ENCODE measurements around the gene NRG3.

DNA sequence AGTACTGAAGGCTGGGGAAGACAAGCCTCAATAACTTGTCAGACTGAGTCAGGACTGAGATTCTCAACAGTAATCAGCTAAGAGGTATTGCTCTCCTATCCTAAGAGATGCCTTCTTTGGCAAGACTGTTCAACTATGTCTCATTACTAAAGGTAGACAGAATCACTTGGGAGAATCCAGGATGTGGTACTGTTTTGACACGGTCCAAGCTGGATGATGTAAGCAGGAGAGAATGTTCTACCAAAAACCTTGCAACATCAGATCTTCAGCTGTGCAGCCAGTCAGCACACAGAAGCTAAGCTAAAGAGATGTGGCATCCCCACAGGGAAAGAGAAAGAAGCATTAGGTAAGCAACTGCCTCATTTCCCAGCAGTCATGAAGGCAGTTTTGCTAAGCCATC lies 391.4 kb downstream of the NRG3 start:
- no peak for TF ChIP-seq POLR2AphosphoS5 (IDR thresholded peaks at IDR 0.05)
- TF ChIP-seq, protein P1, sequence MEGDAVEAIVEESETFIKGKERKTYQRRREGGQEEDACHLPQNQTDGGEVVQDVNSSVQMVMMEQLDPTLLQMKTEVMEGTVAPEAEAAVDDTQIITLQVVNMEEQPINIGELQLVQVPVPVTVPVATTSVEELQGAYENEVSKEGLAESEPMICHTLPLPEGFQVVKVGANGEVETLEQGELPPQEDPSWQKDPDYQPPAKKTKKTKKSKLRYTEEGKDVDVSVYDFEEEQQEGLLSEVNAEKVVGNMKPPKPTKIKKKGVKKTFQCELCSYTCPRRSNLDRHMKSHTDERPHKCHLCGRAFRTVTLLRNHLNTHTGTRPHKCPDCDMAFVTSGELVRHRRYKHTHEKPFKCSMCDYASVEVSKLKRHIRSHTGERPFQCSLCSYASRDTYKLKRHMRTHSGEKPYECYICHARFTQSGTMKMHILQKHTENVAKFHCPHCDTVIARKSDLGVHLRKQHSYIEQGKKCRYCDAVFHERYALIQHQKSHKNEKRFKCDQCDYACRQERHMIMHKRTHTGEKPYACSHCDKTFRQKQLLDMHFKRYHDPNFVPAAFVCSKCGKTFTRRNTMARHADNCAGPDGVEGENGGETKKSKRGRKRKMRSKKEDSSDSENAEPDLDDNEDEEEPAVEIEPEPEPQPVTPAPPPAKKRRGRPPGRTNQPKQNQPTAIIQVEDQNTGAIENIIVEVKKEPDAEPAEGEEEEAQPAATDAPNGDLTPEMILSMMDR (IDR thresholded peaks at IDR 0.05), result no peak
- no peak for TF ChIP-seq POLR2A (IDR thresholded peaks at IDR 0.05)

Measured in gastroesophageal sphincter (tissue), 3 donors.